Lung (tissue), 12 donors: ENCODE data around the gene MLLT1. TPM values are rescaled to one million over a fixed set of nuclear protein-coding genes. Genes with fewer than 3 reads are reported as not detected.

Source experiments
- ATAC-seq: fragments of 200-7000 bp; cut with Tn5 transposase; one replicate; pipeline ENCODE4 v1.9.1; 2020; ENCODE audit warnings: moderate number of reproducible peaks; ENCODE audit not compliant: insufficient read depth, low FRiP score
- DNase-seq, 3 donors: peaks; one replicate each; pipeline ENCODE4 v3.0.0-alpha.2; 2013 to 2017
- H3K27ac ChIP-seq, 2 donors: one replicate each; pipeline ENCODE4 v1.5.1; 2013; ENCODE audit warnings: mild to moderate bottlenecking in 2 of 2, moderate library complexity in 2 of 2, control low read depth in 1 of 2, inconsistent platforms in 1 of 2, low read depth in 1 of 2, low read length in 1 of 2
- H3K27me3 ChIP-seq, 3 donors: one replicate each; pipeline ENCODE4 v1.5.1; 2013; ENCODE audit warnings: low read length in 2 of 3; ENCODE audit not compliant: control insufficient read depth in 3 of 3, insufficient read depth in 3 of 3
- H3K36me3 ChIP-seq, 4 donors: one replicate each; pipeline ENCODE4 v1.5.1; 2013; ENCODE audit warnings: low read length in 4 of 4, mild to moderate bottlenecking in 1 of 4, moderate library complexity in 1 of 4; ENCODE audit not compliant: control insufficient read depth in 4 of 4, insufficient read depth in 4 of 4
- H3K4me1 ChIP-seq, 5 donors: one replicate each; pipeline ENCODE4 v1.5.1; 2013; ENCODE audit warnings: low read length in 5 of 5, mild to moderate bottlenecking in 2 of 5, moderate library complexity in 1 of 5; ENCODE audit not compliant: control insufficient read depth in 5 of 5, insufficient read depth in 5 of 5
- H3K4me3 ChIP-seq: one replicate; pipeline ENCODE4 v1.5.1; 2013; ENCODE audit warnings: mild to moderate bottlenecking, control low read depth, moderate library complexity
- H3K9ac ChIP-seq, 2 donors: one replicate each; pipeline ENCODE4 v1.5.1; 2013; ENCODE audit warnings: low read length in 2 of 2, control low read depth in 1 of 2; ENCODE audit not compliant: insufficient read depth in 1 of 2
- H3K9me3 ChIP-seq, 4 donors: one replicate each; pipeline ENCODE4 v1.5.1; 2013; ENCODE audit warnings: low read length in 3 of 4, mild to moderate bottlenecking in 1 of 4, moderate library complexity in 1 of 4; ENCODE audit not compliant: control insufficient read depth in 4 of 4, insufficient read depth in 3 of 4
- WGBS, 2 donors: extraction: QIAGEN DNeasy Blood & Tissue Kit; methylation state at CpG; one replicate each; pipeline ENCODE4 v1.1.7; 2013; 5-methylcytosine and 5-hydroxymethylcytosine counted together
- polyA plus RNA-seq, 2 donors: library from polyadenylated mRNA; stranded (reverse); fragments of 200-250 nt; gene quantifications; one replicate each; pipeline ENCODE4 v1.2.1, GENCODE V29; 2013
- total RNA-seq, 2 donors: library from RNA; depleted of rRNA in 1 of 2; stranded (reverse); fragments of >200 nt in 1 of 2; gene quantifications; one replicate each; pipeline ENCODE4 v1.2.1, GENCODE V29; 2014 to 2021
- TF ChIP-seq, protein P1 (sequence below): IDR thresholded peaks from 2 replicates; pipeline ENCODE4 v1.5.1; 2012; ENCODE audit warnings: mild to moderate bottlenecking; ENCODE audit errors: control extremely low read depth, extremely low read depth
- donor health status: control.
- donor health status: control.
- donor health status: Bipolar disorder and iron deficiency.
- donor health status: healthy.
- donor health status: DM: yes; HTN: yes; CAD: no.

The MLLT1 gene
- total and polyA plus RNA-seq, 4 donors = 24.8 to 120 (median 36.2) TPM

DNA sequence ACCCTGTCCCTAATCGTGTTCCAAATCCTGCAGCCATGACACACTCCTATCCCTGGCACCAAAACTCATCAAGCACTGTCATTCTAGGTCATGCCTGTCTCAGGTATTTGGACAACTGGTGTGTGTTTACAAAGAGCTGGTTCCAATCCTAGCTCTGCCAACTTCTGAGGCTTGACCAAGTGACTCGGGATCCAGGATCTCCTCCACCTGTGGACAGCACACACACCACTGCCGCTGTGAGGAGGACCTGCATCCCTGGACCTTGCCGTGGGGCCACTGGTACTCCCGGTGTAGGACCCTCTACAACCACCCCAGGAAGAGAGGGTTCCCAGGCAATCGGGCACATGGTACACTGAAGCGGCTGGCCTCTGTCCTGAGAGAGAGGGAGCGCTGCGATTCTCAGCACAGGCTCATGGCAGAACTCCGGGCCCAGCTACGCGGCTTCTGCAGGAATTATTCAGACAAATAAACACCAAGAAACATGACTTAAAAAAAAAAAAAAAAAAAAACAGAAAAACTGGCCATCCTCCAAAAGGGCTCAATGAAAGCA is 20.4 kb downstream of the MLLT1 start:
- H3K9ac ChIP-seq = no peak overlapping the region
- peak overlapping the region in 1 of 2 donors; percentile 49 for H3K27ac ChIP-seq
- TF ChIP-seq, protein P1, sequence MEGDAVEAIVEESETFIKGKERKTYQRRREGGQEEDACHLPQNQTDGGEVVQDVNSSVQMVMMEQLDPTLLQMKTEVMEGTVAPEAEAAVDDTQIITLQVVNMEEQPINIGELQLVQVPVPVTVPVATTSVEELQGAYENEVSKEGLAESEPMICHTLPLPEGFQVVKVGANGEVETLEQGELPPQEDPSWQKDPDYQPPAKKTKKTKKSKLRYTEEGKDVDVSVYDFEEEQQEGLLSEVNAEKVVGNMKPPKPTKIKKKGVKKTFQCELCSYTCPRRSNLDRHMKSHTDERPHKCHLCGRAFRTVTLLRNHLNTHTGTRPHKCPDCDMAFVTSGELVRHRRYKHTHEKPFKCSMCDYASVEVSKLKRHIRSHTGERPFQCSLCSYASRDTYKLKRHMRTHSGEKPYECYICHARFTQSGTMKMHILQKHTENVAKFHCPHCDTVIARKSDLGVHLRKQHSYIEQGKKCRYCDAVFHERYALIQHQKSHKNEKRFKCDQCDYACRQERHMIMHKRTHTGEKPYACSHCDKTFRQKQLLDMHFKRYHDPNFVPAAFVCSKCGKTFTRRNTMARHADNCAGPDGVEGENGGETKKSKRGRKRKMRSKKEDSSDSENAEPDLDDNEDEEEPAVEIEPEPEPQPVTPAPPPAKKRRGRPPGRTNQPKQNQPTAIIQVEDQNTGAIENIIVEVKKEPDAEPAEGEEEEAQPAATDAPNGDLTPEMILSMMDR = no peak
- no peak overlapping the region for H3K4me3 ChIP-seq
- no peaks in the 10 kb centered on the region for H3K27me3 ChIP-seq
- H3K36me3 ChIP-seq = peaks cover 6 to 39% (median 30%) of the 10 kb centered on the region in 4 donors
- H3K4me1 ChIP-seq = peaks cover 0 to 20% (median 5%) of the 10 kb centered on the region in 5 donors
- DNase-seq (peak; percentile 44 to 74 (median 71)), ATAC-seq (no peak)
- no peaks in the 10 kb centered on the region for H3K9me3 ChIP-seq
- 65 to 85% methylated on average over 12 of the region's 12 CpGs for WGBS, 2 donors

DNA sequence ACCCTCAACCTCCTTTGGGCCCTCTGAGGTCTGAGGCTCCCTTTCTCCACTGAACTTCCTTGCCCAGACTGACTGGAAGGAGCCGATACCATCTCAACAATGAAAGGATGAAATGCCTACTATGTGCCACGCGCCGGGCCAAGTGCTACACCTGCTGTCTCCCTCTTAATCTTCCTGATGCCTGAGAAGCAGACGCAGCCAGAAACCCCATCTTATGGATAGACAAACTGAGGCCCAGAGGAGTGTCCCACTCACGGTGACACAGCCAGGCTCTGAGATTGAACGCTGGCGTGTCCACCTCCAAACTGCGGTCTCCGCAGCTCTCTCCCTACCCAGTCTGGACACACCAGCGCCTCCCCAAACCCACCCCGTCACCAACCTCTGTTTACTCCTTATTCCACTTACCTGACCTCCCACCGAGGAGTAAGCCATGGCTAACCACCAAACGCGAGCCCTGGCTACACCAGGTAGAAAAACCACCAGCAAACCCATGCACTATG is 20.9 kb downstream of the MLLT1 start:
- Histone ChIP-seq H3K9ac (no peak overlapping the region), H3K27ac (no peak overlapping the region), H3K36me3 (peaks cover 6 to 43% (median 30%) of the 10 kb centered on the region in 4 donors), H3K27me3 (no peaks in the 10 kb centered on the region), H3K4me3 (no peak overlapping the region), H3K9me3 (no peaks in the 10 kb centered on the region), H3K4me1 (peaks cover 0 to 21% (median 3%) of the 10 kb centered on the region in 5 donors)
- TF ChIP-seq, protein P1 = no peak
- no peak for DNase-seq
- no peak for ATAC-seq
- WGBS, 2 donors = 94 to 95% methylated on average over 15 of the region's 15 CpGs

DNA sequence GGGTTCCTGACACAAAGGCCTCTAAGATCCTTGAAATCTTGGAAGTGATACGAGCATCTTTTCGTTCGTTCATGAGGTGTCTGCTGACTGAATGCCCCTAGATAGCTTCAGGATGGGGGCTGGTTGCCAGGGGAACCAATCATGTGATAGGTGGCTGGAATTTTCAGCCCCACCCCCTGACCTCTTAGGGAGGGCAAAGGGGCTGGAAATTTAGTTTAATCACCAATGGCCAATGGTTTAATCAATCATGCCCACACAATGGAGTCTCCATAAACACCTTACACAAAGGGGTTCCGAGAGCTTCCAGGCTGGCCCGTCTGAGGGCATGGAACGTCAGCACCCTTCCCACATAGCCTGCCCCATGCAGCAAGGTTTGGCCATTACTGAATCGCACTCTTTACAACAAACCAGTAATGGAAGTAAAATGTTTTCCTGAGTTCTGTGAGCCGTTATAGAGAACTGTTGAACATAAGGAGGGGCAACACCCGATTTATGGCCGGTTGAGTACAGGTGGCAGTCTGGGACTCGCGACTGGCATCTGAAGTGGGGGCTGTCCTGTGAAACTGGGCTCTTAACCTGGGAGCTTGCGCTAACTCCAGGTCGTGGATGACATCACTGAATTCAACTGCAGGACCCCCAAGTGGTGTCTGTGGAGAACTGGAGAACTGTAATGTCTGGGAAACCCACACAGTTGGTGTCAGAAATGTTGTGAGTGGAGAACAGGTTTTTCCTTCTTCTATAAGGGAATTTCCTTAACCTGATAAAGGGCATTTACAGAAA is 25.6 kb downstream of the MLLT1 start:
- Histone ChIP-seq H3K9ac (no peak overlapping the region), H3K9me3 (no peaks in the 10 kb centered on the region), H3K4me3 (no peak overlapping the region), H3K36me3 (peaks cover 6 to 19% (median 11%) of the 10 kb centered on the region in 4 donors), H3K4me1 (peaks cover 3 to 17% (median 13%) of the 10 kb centered on the region in 5 donors), H3K27ac (no peak overlapping the region), H3K27me3 (no peaks in the 10 kb centered on the region)
- WGBS, 2 donors = 87 to 93% methylated on average over 14 of the region's 14 CpGs
- DNase-seq (no peak), ATAC-seq (no peak)
- TF ChIP-seq, protein P1 = no peak
